RWPE1 (cell line): ENCODE measurements around the gene QKI.

ENCODE experiments used
- CTCF ChIA-PET: fragments of 350-600 bp; sonication (Branson Sonifier 250); formaldehyde crosslinking; extraction: SDS; loops from one replicate; lab custom pipeline; 2021; lab: Yijun Ruan, JAX
- POLR2A ChIA-PET: fragments of 400-600 bp; formaldehyde crosslinking; extraction: SDS; loops from one replicate; lab custom pipeline; 2020; ENCODE audit warnings: antibody characterized with exemption; ENCODE audit not compliant: low non-redundant PET; lab: Yijun Ruan, JAX
- DNase-seq: peaks from one replicate; pipeline ENCODE4 v3.0.0; 2012; ENCODE audit warnings: low spot score
- H3K27ac ChIP-seq: fragments of 450-650 bp; 2 replicates; pipeline ENCODE4 v1.5.1; 2017
- TF ChIP-seq, protein P1 (sequence below): fragments of 450-650 bp; conservative IDR thresholded peaks from 2 replicates; pipeline ENCODE4 v1.5.1; 2017; ENCODE audit warnings: low read depth, mild to moderate bottlenecking

QKI gene

DNA sequence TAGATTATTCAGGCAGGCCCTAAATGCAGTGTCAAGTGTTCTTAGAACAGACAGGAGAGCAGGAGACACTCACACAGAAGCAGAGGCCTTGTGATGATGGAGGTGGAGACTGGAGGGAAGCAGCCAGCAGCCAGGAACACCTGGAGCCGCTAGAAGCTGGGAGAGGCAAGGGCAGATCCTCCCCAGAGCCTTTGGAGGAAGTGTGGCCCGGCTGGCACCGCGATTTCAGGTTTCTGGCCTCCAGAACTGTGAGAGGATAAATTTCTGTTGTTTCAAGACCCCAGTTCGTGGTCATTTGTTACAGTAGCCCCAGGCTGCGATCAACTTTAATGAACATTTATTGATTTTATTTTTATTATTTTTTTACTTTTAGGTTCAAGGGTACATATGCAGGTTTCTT, 203.0 kb downstream of the QKI start:
- DNase-seq = no peak
- CTCF ChIA-PET = no interaction called here
- TF ChIP-seq, protein P1, sequence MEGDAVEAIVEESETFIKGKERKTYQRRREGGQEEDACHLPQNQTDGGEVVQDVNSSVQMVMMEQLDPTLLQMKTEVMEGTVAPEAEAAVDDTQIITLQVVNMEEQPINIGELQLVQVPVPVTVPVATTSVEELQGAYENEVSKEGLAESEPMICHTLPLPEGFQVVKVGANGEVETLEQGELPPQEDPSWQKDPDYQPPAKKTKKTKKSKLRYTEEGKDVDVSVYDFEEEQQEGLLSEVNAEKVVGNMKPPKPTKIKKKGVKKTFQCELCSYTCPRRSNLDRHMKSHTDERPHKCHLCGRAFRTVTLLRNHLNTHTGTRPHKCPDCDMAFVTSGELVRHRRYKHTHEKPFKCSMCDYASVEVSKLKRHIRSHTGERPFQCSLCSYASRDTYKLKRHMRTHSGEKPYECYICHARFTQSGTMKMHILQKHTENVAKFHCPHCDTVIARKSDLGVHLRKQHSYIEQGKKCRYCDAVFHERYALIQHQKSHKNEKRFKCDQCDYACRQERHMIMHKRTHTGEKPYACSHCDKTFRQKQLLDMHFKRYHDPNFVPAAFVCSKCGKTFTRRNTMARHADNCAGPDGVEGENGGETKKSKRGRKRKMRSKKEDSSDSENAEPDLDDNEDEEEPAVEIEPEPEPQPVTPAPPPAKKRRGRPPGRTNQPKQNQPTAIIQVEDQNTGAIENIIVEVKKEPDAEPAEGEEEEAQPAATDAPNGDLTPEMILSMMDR = no peak
- POLR2A ChIA-PET = no interaction called here
- no peak overlapping the region for H3K27ac ChIP-seq

GRCh38 chr6:163620101-163620500, 205.6 kb downstream of the QKI start:
- CTCF ChIA-PET = no interaction called here
- TF ChIP-seq, protein P1 = no peak
- no peak overlapping the region for H3K27ac ChIP-seq
- POLR2A ChIA-PET = no interaction called here
- DNase-seq = no peak

GRCh38 chr6:163620670-163621330, 206.3 kb downstream of the QKI start:
- no peak overlapping the region for H3K27ac ChIP-seq
- TF ChIP-seq, protein P1 = no peak
- DNase-seq = no peak
- ChIA-PET POLR2A (no interaction called here), CTCF (no interaction called here)

DNA sequence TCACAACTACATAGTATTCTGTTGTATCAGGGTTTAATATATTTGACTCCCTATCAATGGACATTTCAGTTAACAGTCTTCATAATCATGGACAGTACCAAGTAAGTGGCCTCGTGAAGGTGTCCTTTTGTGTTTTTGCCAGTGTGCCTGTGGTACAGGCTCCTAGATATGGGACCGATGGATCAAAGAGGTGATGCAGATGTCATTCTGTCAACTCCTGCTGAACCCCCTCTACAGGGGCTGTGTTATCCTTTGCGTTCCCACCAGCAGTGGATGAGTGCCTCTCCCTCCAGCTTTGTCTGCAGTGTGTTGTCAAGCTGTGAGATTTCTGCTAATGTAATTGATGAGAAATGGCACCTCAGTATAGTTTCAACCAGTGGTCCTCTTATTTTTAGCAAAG, 210.7 kb downstream of the QKI start:
- DNase-seq = no peak
- TF ChIP-seq, protein P1 = no peak
- H3K27ac ChIP-seq = no peak overlapping the region
- CTCF ChIA-PET = no interaction called here
- POLR2A ChIA-PET = no interaction called here

DNA sequence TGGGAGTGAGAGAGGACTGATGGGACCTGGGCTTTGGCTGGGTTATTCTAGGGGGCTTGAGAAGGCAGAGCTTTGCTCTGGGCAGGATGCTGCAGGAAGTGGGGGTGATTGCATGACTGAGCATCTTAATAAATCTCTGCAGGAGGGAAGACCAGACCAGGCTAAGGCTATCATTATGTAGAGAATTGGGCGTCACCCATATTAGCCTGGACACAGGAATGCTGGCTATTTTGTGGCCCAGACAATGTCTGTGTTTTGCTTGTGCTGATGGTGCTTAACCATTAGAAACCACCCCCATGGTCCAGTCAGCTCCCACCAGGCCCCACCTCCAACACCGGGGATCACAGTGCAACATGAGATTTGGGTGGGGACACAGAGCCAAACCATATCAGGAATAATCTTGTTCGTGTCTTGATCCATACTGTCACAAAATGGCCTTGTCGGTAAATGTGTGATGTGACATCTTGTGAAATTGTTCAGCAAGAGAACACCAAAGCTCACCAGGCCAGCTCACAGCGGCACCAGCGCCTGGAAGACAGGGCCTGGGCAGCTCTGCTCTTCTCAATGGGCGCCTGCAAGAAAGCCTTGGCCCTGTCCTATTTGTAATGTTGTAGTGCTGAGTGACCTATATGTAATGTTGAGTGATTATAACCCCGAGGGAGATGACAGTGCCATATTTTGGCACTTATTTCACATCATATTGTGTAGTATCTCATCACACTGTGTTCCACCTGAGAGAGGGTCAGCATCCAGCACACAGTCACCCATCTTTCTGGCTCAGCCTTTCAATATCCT, 211.8 kb downstream of the QKI start:
- TF ChIP-seq, protein P1 = no peak
- POLR2A ChIA-PET = no interaction called here
- H3K27ac ChIP-seq = no peak overlapping the region
- CTCF ChIA-PET = no interaction called here
- no peak for DNase-seq

GRCh38 chr6:163627274-163628062, 212.9 kb downstream of the QKI start:
- TF ChIP-seq, protein P1 = no peak
- CTCF ChIA-PET = no interaction called here
- no peak overlapping the region for H3K27ac ChIP-seq
- POLR2A ChIA-PET = no interaction called here
- no peak for DNase-seq
